GM21447 (cell line): ENCODE results near the gene CCDC80.
"Not testable (repeated sequence)": the region's sequence is repeated elsewhere in the genome, so short reads cannot be mapped to it uniquely, and the experiment has no call there.

Experiments used
- ATAC-seq: cut with Tn5 transposase; IDR thresholded peaks from one replicate; pipeline ENCODE4 v1.9.1; 2021; ENCODE audit not compliant: unreplicated experiment

The CCDC80 gene

GRCh38 chr3:112640930-112641801 is at the start of gene CCDC80:
Gene CCDC80 (minus strand): TSS chr3:112641143. CDS start chr3:112639905, 1,238 bp downstream.
- no peak for ATAC-seq

- no peak for ATAC-seq
Observed at GRCh38 chr3:112689989-112690388, 49.0 kb upstream of the CCDC80 start.

- ATAC-seq = no peak
Observed at GRCh38 chr3:112689385-112689784, 48.4 kb upstream of the CCDC80 start.

- ATAC-seq = no peak
Observed at GRCh38 chr3:112688819-112689218, 47.9 kb upstream of the CCDC80 start.

- ATAC-seq = no peak
Observed at GRCh38 chr3:112688085-112688769, 47.3 kb upstream of the CCDC80 start.

GRCh38 chr3:112687616-112688015 is 46.7 kb upstream of the CCDC80 start:
- ATAC-seq = no peak

GRCh38 chr3:112687211-112687610 is 46.3 kb upstream of the CCDC80 start:
- ATAC-seq = no peak

GRCh38 chr3:112685956-112686799 is 45.2 kb upstream of the CCDC80 start:
- ATAC-seq = no peak

- no peak for ATAC-seq
Observed at GRCh38 chr3:112685420-112685819, 44.5 kb upstream of the CCDC80 start.

- no peak for ATAC-seq
Observed at GRCh38 chr3:112682361-112682760, 41.4 kb upstream of the CCDC80 start.

- no peak for ATAC-seq
Observed at GRCh38 chr3:112681822-112682325, 40.9 kb upstream of the CCDC80 start.

GRCh38 chr3:112676659-112677234 is 35.8 kb upstream of the CCDC80 start:
- ATAC-seq = peak; percentile 100

GRCh38 chr3:112675943-112676535 is 35.1 kb upstream of the CCDC80 start:
- no peak for ATAC-seq

- no peak for ATAC-seq
Observed at GRCh38 chr3:112675349-112675748, 34.4 kb upstream of the CCDC80 start.

GRCh38 chr3:112672716-112673541 is 32.0 kb upstream of the CCDC80 start:
- no peak for ATAC-seq

- no peak for ATAC-seq
Observed at GRCh38 chr3:112671930-112672715, 31.2 kb upstream of the CCDC80 start.

GRCh38 chr3:112670824-112671223 is 29.9 kb upstream of the CCDC80 start:
- ATAC-seq = no peak

- ATAC-seq = no peak
Observed at GRCh38 chr3:112667599-112667998, 26.7 kb upstream of the CCDC80 start.

- not testable (repeated sequence) for ATAC-seq
Observed at GRCh38 chr3:112665009-112665408, 24.1 kb upstream of the CCDC80 start.
